GM19395 (cell line): ENCODE data around the gene SPAM1.
"Not testable (repeated sequence)": the region's sequence is repeated elsewhere in the genome, so short reads cannot be mapped to it uniquely, and the experiment has no call there.

Experiments used
- ATAC-seq: cut with Tn5 transposase; IDR thresholded peaks from one replicate; pipeline ENCODE4 v1.9.1; 2021; ENCODE audit warnings: mild to moderate bottlenecking, moderate library complexity; ENCODE audit not compliant: unreplicated experiment

SPAM1 gene

GRCh38 chr7:123924941-123925340 is at the start of gene SPAM1:
Gene SPAM1 (plus strand): TSS chr7:123925241. CDS start chr7:123953571, 28,330 bp downstream.
- no peak for ATAC-seq

- ATAC-seq = no peak
These were observed 48.3 kb upstream of the SPAM1 start for GRCh38 chr7:123876557-123877256.

GRCh38 chr7:123879628-123880027 is 45.4 kb upstream of the SPAM1 start:
- ATAC-seq = no peak

- no peak for ATAC-seq
These were observed 43.7 kb upstream of the SPAM1 start for GRCh38 chr7:123881300-123881699.

- no peak for ATAC-seq
These were observed 41.9 kb upstream of the SPAM1 start for GRCh38 chr7:123883154-123883553.

- ATAC-seq = no peak
These were observed 36.8 kb upstream of the SPAM1 start for GRCh38 chr7:123888192-123888591.

- ATAC-seq = not testable (repeated sequence)
These were observed 30.3 kb upstream of the SPAM1 start for GRCh38 chr7:123894753-123895152.

- no peak for ATAC-seq
These were observed 23.9 kb upstream of the SPAM1 start for GRCh38 chr7:123901101-123901500.

- ATAC-seq = no peak
These were observed 19.3 kb upstream of the SPAM1 start for GRCh38 chr7:123905714-123906113.

- no peak for ATAC-seq
These were observed 8.8 kb upstream of the SPAM1 start for GRCh38 chr7:123916240-123916724.

- ATAC-seq = no peak
These were observed 7.2 kb upstream of the SPAM1 start for GRCh38 chr7:123917878-123918277.

GRCh38 chr7:123918309-123918708 is 6.7 kb upstream of the SPAM1 start:
- ATAC-seq = no peak

- ATAC-seq = no peak
These were observed 1.4 kb upstream of the SPAM1 start for GRCh38 chr7:123923599-123923998.

GRCh38 chr7:123929107-123929506 is 4.1 kb downstream of the SPAM1 start:
- no peak for ATAC-seq

GRCh38 chr7:123929655-123930054 is 4.6 kb downstream of the SPAM1 start:
- no peak for ATAC-seq

- ATAC-seq = no peak
These were observed 10.7 kb downstream of the SPAM1 start for GRCh38 chr7:123935436-123936381.

- ATAC-seq = no peak
These were observed 11.3 kb downstream of the SPAM1 start for GRCh38 chr7:123936388-123936787.

GRCh38 chr7:123939784-123940183 is 14.7 kb downstream of the SPAM1 start:
- no peak for ATAC-seq

GRCh38 chr7:123941391-123942180 is 16.5 kb downstream of the SPAM1 start:
- ATAC-seq = no peak

GRCh38 chr7:123944395-123944794 is 19.4 kb downstream of the SPAM1 start:
- ATAC-seq = no peak

GRCh38 chr7:123945938-123946337 is 20.9 kb downstream of the SPAM1 start:
- ATAC-seq = no peak
